Forelimb muscle (tissue), 1 donor: ENCODE measurements around the gene FBP2. TPM values are rescaled to one million over a fixed set of nuclear protein-coding genes. Genes with fewer than 3 reads are reported as not detected.
"Not testable (repeated sequence)": the region's sequence is repeated elsewhere in the genome, so short reads cannot be mapped to it uniquely, and the experiment has no call there.

ENCODE experiments used
- DNase-seq: peaks from one replicate; pipeline ENCODE4 v3.0.0-alpha.2; 2013; ENCODE audit warnings: low read depth
- polyA plus RNA-seq: library from polyadenylated mRNA; unstranded; fragments of 120-200 nt; gene quantifications from one replicate; pipeline ENCODE4 v1.2.1, GENCODE V29; 2013; ENCODE audit not compliant: insufficient read length

Gene FBP2
- polyA plus RNA-seq, 1 donor, result 91.5 TPM

DNA sequence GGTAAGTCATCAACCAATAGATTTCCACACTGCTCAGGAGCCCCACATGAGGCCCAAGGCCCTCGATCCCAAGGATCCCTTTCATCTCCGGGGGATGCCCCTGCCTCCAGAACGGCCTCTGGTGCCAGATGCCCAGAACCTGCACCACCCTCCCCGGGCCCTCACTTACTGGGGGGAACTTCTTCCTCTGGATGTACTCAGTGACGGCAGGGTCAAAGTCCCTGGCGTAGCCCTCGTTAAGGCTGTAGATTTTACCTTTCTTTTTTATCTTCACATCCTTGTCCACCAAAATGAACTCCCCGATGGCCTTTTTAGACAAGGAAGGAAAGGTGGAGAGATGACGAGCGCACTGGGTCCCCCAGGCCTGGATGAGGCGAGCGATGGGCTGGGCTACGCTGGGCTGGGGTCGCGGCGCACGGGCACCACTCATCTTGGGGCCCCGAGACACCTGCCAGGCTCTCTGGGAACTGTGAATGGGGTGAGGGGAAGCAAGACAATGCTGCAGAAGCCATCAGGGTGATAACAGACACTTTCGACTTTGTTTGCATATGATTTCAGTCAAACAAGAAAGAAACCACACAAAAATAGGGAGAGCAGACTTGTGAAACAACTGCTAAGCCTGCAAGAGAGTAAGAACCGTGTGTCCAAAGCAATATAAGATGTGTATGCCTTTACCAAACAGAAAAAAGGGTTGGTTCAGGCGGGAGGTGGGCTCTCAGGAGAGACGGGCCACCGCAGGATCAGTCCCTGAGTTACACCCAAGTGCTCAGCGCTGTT lies 13.2 kb upstream of the FBP2 start:
- DNase-seq, result no peak

DNA sequence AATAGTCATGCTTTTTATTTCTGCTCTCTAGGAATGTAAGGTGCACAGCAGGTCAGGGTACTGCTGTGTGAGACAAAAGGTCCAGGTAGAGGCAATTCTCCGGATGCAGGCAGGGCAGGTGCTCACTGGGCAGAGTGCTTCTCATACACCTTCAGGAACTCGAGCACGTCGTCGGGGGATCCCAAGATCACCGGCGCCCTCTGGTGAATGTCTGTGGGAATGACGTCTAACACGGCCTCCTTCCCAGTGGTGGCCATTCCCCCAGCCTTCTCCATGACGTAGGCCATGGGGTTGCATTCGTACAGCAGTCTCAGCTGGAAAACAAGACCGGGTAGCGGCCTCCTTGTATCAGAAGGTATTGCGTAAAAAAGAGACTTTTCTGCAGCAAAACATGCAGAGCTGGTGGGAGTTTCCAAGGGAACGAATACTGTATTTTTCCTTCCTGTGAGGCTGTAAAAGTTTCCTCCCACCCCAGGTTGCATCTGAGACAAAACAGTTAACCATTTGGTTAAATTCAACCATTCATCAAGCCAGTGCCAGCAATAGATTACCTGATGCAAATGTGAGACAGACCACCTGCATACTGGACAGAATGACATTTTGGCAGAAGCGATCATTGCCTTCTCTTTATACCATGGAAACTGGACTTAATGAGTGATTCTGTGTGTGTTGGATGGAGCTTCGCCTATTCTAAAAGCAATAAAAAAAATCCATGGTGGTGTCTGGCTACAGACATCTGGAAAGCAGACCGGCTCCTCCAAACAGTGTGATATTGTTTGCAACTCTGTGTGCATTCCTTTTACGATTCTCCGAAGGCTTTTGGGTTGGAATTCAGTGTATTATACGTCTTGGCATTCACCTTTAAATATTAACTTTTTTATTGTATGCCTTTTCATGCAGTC lies 9.9 kb upstream of the FBP2 start:
- no peak for DNase-seq

DNA sequence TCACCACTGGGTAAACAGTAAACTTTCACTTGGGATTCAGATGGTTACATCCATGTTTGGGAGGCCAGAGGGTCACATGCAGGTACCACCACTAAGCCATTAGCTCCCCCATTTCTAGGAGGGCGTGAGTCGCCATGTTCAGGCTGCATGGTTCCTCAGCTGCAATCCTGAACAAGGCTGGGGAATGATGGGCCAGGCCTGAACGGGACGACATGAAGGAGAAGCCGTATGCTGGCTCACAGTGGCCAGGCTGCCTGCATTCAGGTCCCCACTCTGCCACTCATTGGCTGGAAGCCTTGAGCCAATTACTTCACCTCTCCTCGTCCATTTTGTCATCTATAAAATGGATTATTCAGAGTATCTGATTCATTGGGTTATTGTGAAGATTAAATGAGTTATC lies 9.0 kb upstream of the FBP2 start:
- DNase-seq, result no peak

DNA sequence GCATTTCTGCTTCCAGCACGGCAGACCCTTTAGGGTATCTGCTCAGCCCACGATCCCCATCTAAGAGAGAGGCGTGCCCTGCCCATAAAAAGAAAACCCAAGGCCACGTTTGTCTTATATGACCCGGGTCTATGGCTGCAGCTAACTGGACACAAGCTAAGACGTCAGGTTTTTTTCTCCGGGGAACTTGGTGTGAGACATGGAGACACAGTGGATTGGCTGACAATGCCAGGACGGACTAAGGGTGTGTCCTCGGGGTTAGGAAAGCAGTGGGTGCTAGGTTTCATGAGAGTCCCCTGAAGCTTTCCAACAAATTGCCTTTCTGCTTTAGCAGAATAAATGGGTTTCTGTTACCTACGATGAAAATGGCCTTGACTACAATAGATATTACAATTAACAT lies 7.1 kb upstream of the FBP2 start:
- no peak for DNase-seq

DNA sequence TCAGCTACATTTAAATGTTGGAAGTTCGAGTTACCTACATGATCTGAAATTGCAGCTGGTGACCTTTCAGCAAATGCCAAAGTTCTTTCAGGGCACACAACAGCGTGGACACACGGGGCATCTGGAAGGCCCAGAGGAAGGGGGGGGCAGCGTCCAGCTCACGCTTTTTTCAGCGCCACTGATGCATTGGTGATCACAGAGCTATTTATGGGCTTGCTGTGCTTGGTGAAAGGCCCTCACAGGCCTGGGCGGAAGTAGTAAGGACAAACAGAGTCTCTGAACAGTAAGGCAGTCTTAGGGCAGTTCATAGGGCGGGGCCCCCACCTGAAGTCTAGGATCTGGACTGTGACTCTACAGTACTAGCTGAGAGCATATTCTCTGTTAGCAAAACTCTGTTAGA lies 6.6 kb upstream of the FBP2 start:
- no peak for DNase-seq

DNA sequence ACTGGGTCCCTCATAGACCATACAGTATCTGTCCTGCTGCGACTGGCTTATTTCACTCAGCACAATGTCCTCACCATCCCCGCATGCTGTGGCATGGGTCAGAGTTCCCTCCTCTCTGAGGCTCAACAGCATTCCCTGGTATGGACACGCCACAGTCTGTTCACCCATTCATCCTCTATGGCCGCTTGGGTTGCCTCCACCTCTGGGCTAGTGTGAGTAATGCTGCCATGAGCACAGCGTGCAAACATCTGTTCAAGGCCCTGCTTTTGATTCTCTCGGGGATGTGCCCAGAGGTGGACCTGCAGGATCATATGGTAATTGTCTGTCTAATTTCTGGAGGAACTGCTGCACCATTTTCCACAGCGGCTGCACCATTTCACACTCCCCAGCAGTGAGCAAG lies 5.5 kb upstream of the FBP2 start:
- DNase-seq, result no peak

DNA sequence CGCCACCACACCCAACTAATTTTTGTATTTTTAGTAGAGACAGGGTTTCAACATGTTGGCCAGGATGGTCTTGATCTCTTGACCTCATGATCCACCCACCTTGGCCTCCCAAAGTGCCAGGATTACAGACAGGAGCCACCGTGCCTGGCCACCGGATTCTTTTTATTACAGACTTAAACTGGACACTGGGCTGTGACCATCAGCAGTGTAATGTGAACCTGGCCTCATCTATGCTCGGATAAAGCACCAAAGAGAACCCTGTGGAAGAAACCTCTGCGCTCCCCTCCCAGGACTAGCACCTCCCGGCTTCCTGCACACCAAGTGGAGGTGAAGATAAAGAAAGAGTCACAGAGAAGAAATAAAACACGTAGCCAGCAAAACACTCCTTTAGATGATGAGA lies 941 bp downstream of the FBP2 start:
- DNase-seq, result not testable (repeated sequence)

DNA sequence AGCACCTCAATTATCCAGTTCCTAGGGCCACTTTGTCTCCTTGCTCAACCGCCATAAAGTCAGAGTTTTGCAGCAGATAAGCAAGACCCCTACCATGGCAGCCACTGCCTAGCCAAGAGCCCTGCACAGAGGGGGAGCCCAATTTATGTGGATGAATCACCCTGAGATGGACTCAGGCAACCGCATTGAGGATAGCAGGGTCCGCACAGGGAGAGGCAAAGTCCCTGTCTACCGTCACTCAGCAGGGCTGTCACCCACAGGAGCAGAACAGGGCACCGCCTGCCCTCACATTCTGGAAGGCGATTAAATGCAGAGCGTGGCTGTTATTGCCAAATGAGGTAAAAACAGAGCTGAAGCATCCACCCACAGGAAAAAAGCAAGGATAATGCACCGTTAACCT lies 1.7 kb downstream of the FBP2 start:
- DNase-seq, result no peak

DNA sequence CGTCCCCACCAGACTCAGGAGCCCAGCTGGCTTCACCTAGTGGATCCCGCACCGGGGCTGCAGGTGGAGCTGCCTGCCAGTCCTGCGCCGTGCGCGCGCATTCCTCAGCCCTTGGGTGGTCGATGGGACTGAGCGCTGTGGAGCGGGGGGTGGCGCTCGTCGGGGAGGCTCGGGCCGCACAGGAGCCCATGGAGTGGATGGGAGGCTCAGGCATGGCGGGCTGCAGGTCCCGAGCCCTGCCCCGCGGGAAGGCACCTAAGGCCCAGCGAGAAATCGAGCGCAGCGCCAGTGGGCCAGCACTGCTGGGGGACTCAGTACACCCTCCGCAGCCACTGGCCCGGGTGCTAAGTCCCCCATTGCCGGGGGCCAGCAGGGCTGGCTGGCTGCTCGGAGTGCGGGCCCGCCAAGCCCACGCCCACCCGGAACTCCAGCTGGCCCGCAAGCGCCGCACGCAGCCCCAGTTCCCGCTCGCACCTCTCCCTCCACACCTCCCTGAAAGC lies 2.5 kb downstream of the FBP2 start:
- DNase-seq, result not testable (repeated sequence)

DNA sequence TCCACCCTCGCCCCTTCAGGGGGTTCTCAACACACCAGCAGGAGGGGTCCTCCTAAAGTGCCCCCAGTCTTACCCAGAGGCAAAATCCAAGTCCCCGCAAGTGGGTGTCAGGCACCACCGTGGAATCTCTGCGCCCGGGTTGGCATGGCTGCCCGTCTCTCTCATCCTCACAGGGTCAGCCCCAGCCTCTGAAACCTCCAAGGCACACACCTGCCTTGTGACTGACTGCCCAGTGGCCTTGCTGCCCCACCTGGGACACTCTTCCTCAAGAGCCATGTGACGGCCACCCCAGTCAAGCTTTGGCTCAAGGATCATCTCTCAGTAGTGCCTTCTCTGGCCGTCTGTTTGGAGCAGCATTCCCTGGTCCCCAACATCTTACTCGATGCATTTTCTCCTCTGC lies 4.9 kb downstream of the FBP2 start:
- no peak for DNase-seq

DNA sequence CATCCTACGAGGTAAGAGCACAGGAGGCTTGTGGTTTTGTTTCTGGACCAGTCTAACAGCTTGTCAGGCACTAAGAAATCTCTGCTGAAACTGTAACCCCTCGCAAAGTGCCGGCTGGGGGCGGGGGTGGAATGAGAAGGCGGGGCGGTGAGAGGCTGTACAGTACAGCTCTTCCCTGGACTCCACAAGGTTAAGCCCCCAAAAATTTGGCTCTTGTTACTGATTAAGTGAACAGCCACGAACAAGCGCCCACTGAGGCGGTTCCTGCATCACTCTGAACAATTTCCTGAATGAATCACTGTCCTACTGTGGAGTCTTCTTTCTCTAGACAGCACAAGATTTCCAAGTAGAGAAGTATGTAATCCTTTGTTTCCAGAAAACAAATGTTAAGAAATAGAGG lies 6.8 kb downstream of the FBP2 start:
- DNase-seq, result no peak

DNA sequence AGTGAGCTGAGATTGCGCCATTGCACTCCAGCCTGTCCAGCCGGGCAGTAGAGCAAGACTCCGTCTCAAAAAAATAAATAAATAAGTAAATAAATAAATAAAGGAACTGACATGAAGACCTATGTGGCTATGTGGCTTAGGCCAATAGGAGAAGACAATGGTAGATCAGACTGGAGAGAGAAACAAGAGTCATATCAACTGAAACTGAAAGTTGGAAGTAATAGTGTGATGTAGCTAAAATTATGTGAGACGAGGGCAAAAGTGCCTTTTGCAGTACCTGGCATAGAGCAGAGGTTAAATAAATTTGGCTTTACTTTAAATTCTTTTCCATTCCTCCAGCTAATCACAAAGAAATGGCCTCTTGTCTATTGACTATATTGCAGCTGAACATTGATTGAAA lies 7.3 kb downstream of the FBP2 start:
- no peak for DNase-seq

DNA sequence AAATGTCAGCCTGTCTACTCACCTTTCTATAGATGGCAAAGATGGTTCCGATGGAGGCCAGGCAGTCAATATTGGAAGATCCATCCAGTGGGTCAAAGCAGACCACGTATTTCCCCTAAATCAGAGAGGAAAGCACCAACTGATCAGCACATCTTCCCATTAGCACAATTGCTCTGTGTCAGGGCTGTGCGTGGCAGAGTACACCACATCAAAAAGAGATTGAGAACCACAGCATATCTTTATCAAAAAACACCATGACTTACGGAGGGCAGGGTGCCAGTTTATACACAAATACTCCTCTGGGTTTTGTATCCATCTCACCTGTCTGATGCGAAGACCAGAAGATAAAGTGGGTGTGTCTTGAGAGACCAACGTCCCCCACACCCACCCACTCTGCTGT lies 9.1 kb downstream of the FBP2 start:
- DNase-seq, result no peak

DNA sequence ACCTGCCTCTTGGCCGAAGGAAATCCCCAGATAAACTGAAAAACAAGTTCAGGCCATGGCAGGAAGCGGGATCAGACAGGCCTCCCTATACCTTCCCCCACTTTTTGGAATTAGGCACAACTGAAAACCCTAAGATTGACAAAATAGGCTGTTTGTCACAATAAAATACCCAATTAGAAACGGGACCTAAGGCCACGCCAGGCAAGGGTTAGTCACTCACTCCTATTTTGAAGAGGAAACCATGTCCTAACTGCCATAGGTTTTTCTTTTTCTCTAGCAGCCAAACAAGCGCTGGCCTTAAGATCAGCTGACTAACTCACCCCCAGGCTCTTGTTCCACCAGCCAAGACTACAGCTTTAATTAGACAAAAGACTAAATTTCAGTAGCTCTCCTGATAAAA lies 11.9 kb downstream of the FBP2 start:
- no peak for DNase-seq

DNA sequence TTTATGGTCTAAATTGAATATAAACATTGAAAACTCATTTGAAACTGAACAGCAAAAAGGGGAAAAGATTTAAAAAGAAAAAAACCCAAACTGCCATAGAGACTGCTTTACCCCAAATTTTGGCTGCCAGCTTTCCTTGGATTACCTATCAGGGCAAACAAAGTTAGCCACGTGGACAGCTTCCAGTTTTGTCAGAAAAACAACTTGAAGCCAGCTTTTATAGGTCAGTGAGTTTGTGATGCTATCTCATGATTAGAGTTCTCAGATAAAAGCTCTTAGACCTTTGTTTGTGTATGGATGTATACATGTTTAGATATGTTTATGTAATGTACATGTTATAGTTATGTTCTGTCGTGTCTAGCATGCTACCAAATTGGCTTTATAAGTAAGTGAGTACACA lies 16.1 kb downstream of the FBP2 start:
- no peak for DNase-seq

DNA sequence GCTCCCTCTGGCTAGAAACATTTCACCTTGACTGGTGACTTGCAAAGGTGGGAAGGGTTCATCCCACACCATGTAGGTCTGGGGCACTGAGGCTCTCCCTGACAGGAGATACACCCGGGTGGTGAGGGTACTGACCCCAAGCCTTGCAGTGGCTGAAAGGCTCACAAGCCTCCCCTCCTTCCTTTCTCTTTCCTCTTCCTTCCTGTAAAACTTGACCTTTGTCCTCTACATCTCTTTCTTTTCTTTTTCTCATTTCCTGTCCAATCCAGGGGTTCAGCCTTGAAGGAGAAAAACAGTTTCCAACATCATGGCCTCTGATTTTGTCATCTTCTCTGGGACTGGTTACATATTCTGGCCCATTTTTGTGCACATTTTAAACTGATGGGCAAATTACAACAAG lies 16.6 kb downstream of the FBP2 start:
- DNase-seq, result no peak

DNA sequence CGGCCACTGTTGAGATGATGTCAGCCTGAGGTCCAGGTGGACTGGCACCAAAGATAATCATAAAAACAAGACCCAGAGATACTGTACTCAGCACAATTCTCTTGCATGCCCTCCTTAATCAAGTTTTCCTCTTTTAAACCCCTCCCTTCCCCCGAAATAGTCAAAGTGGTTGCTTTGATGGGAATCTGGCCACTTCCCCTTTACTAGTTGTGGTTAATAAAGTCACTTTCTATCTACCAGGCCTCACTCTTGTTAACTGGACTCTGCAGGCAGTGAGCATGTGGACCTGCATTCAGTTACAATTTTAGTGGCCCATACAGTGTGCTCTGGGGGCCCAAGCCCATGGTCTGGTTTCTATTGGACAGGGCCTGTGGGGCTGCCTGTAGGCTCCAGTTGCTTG lies 17.5 kb downstream of the FBP2 start:
- DNase-seq, result no peak

DNA sequence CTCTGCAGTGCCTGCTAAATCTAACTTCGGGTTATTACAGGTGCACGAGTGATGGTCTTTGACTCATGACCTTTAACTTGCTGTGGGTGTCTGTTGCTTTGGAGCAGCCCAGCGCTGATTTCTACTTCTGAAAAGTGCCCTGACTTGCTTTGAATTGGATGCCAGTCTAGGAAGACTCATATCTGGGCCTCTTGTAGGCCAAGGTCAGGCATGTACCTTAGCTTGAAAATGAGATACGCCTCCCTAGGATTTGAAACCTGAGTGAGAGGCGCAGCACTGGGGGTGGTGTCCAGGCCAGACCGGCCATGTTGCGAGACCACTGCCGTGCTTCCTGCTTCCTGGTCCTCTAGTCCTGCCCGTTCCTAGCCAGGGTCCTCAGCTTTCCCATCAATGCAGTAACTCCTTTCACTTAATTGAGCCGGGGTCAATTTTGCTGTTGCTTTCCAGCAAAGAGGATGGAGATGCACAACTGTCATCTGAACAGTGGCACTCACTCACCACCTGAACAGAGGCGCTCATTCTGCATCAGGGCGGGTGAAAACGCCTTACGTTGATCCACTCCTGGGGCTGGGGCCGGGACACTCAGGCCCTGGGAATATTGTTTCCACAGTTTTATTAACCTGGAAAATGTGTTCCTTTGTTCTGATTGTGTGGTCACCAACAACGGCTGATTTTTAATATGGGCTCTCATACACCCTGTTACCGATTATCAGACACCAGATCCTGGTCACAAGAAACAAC lies 24.5 kb downstream of the FBP2 start:
- DNase-seq, result no peak

DNA sequence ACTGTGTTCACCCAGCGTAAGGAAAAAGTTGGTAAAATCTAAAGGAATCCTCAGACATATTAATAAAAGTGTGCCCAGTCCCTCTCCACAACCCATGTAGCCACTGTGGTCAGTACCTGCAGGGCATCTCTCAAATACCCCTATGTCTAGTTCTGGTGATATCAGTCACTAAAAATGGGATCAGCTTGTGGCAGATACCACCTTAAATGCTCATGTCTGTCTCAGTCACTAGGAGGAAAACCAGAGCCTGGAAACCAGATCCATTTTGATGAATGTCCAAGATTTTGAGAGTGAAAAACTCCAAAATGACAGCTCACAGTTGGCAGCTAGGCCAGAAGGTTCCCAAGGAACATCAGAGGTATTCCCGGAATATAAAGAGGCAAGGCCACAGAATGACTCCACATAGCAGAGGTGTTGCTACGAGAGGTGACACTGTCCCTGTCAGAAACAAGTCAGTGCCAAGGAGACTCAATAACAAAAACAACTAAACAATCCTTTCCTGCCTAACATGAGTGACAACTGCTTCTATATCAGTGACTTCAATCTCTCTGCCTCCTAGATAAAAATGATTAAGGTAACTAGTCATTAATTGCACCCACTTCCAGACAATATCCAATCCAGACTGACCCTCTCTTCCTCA lies 25.3 kb downstream of the FBP2 start:
- no peak for DNase-seq

DNA sequence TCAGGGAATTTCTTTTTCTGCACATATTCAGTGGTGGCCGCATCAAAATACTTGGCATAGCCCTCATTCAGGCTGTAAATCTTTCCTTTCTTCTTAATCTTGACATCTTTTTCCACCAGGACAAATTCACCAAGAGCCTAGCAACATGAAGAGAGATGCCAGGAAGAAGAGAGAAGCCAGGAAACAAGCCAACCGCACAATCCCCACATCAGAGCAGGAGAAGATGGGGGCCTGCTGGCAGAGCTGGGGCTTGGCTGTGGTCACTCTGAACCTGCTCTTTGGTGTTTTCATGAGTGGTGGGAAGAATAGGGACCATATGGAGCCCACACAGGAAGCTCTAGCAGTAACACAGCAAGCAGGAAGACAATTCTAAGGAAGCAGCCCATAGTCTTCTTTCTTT lies 26.4 kb downstream of the FBP2 start:
- DNase-seq, result no peak

DNA sequence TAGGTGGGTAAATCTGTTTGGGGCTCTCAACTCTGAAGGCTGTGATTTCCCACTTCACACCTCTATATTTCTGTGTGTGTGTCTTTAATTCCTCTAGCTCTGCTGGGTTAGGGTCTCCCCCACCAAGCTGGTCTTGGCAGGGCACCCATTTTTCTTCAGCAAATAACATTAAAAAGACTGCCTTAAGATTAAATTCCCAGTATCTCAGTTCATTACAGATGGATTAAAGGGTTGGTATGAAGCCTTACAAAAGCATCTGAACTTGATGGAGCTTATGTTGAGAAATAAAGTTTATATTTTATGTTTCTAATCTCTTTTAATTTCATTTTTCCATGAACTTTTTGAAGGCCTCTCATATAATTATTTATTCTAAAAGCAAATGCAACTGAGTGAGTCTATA lies 27.1 kb downstream of the FBP2 start:
- DNase-seq, result no peak

DNA sequence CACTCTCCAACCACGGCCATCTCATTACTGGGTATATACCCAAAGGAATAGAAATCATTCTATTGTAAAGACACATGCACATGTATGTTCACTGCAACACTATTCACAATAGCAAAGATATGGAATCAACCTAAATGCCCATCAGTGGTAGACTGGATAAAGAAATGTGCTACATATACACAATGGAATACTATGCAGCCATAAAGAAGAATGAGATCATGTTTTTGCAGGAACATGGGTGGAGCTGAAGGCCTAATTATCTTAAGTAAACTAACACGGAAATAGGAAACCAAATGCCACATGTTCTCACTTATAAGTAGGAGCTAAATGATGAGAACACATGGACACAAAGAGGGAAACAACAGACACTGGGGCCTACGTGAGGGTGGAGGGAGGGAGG lies 29.3 kb downstream of the FBP2 start:
- DNase-seq, result not testable (repeated sequence)
